Midbrain (tissue), 1 donor: ENCODE data around the gene KLHL20.
A peak's percentile ranks its signal among the peaks of the same experiment; 100 is the strongest.
"Not testable (repeated sequence)": the region's sequence is repeated elsewhere in the genome, so short reads cannot be mapped to it uniquely, and the experiment has no call there.

Experiments used
- DNase-seq: peaks from one replicate; lab custom pipeline; 2025; lab: John Stamatoyannopoulos, UW

KLHL20 gene, protein sequence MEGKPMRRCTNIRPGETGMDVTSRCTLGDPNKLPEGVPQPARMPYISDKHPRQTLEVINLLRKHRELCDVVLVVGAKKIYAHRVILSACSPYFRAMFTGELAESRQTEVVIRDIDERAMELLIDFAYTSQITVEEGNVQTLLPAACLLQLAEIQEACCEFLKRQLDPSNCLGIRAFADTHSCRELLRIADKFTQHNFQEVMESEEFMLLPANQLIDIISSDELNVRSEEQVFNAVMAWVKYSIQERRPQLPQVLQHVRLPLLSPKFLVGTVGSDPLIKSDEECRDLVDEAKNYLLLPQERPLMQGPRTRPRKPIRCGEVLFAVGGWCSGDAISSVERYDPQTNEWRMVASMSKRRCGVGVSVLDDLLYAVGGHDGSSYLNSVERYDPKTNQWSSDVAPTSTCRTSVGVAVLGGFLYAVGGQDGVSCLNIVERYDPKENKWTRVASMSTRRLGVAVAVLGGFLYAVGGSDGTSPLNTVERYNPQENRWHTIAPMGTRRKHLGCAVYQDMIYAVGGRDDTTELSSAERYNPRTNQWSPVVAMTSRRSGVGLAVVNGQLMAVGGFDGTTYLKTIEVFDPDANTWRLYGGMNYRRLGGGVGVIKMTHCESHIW

GRCh38 chr1:173714759-173715537 is at the start of gene KLHL20:
KLHL20 (plus strand) TSS chr1:173714981; CDS start chr1:173716044, 1,063 bp downstream.
- peak; percentile 89 for DNase-seq

DNA sequence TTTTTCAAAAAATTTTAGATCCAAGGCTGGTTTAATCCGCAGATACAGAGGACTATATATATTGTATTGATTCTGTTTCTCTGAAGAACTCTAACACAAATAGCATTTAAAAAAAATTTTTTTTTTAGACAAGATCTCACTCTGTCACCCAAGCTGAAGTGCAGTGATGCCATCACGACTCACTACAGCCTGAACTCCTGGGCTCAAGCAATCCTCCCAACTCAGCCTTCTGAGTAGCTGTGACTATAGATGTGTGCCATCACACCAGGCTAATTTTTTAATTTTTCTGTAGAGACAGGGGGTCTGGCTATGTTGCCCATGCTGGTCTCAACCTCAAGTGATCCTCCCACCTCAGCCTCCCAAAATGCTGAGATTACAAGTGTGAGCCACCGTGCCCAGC is 48.1 kb upstream of the KLHL20 start:
- no peak for DNase-seq

DNA sequence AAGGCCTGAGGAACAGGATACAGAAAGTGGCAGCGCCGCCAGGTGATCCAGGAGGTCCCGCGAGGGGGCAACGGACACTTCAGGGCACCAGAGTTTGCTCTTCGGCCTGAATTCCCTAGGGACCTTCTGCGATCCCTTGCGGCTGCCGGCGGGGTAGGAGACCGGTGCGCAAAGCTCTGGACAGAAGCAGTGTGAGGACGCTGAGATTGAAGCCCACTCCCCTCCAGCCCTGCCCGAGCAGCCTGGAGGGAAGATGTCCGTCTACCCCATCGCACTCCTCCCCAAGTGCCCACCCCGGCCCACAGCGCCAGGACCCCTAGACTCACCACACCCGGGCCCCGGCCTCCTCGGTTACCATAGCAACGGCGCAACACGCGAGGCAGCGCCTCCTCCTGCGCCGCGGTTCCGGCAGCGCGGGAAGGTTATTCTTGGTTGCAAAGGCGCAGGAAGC is 45.3 kb upstream of the KLHL20 start, which contains the start of gene ANKRD45:
TSS of gene ANKRD45 (minus strand) at position 361 of the 451 bp plus-strand sequence. CDS start 10,433 bp downstream, outside the sequence.
- DNase-seq, result peak; percentile 33

- not testable (repeated sequence) for DNase-seq
Observed at GRCh38 chr1:173674496-173674895, 40.3 kb upstream of the KLHL20 start.

GRCh38 chr1:173680152-173680551 is 34.6 kb upstream of the KLHL20 start:
- not testable (repeated sequence) for DNase-seq

DNA sequence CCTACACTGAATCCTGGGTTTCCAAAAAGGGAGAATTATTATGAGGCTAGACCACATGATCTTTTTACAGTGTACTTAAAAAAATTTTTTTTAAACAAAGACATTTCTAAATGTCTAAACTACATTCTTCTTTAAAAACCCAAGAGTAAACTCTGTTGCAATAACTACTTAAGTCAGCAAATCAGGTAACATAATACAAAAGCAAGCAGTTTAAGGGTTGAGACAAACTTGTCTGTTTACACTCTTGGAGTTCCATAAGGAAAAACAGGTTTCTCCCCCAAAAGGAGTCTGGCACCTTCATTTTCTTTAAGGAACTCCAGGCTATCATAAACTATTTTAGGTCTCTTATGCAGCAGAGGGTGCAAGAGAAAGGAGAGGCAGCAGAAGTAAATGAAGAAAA is 32.6 kb upstream of the KLHL20 start:
- DNase-seq, result no peak

GRCh38 chr1:173683838-173684237 is 30.9 kb upstream of the KLHL20 start:
- not testable (repeated sequence) for DNase-seq

DNA sequence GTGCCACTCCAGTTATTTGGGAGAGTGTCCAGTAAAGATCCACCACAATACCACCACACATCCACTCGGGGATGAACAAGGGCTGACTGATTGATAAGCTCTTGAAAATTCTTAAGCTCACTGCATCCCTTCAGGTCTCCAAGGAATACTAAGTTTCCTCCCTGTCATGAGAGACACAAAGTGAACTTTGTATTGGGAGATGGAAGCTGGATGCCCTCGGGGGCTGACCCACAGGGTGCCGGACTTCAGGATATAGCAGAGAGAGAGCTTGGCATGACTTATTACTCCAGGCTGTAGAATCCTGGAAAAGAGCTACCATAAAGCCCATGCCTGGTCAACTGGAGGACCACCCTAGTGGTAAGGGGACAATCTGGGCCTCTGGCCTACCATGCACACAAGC is 29.7 kb upstream of the KLHL20 start:
- not testable (repeated sequence) for DNase-seq

DNA sequence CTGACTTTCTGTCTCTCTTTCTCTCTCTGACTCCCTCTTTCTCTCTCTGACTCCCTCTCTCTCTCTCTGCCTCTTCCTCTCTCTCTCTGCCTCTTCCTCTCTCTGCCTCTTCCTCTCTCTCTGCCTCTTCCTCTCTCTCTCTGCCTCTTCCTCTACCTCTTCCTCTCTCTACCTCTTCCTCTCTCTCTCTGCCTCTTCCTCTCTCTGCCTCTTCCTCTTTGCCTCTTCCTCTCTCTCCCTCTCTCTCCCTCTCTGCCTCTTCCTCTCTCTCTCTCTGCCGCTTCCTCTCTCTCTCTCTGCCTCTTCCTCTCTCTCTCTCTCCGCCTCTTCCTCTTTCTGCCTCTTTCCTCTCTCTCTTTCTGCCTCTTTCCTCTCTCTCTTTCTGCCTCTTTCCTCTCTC is 26.5 kb upstream of the KLHL20 start:
- DNase-seq, result no peak

DNA sequence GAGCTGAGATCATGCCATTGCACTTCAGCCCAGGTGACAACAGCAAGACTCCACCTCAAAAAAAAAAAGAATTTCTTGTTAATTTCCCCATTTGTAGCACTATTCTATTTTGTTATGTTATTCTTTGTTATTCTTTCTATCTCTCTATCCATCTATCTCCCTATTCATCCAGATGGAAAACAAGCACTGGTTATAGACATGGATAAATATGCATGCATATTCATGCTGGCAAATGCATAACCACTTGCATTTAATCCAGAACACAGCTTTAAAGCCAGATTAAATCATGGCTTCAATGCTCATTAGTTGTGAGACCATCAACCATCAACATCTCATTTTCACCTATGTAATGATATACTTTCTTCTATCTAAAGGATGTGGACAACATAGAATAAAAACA is 21.5 kb upstream of the KLHL20 start:
- no peak for DNase-seq

DNA sequence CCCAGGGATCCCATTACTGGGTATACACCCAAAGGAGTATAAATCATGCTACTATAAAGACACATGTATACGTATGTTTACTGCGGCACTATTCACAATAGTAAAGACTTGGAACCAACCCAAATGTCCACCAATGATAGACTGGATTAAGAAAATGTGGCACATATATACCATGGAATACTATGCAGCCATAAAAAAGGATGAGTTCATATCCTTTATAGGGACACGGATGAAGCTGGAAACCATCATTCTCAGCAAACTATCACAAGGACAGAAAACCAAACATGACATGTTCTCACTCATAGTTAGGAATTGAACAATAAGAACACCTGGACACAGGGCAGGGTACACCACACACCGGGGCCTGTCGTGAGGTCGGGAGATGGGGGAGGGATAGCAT is 13.5 kb upstream of the KLHL20 start:
- not testable (repeated sequence) for DNase-seq

GRCh38 chr1:173702736-173703135 is 12.0 kb upstream of the KLHL20 start:
- DNase-seq, result no peak

DNA sequence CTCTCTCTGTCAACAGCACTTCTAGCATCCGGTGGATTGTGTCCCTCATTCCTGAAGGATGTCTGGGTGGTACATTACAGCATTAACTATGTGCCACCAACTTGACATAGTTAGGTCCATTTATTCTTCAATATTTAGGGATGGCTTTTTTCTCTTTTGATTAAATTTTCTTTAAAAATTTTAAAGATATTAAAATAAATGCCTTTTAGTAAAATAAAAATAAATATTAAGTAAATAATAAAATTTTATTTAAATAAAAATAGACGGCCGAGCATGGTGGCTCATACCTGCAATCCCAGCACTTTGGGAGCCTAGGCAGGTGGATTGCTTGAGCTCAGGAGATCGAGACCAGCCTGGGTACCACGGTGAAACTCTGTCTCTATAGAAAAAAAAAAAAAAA is 9.7 kb upstream of the KLHL20 start:
- DNase-seq, result no peak

DNA sequence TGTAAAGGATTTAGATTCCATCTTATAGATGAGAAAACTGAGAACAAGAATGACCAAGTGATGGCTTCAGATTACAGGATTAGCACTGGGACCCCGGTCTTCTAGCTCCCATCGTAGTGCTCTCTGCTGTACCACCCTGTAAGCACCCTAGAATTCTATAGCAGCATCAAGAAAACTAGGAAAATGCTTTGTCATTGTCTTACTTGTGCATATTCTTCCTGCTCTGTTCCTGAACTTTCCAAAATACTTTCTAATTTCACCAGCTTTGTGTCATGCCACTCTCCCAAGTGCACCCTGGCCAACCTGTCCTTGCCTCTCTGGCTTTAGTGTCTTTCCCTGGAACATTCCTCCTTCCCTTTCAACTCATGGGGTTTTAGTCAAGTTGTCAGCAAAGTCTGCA is 6.0 kb upstream of the KLHL20 start:
- DNase-seq, result no peak

DNA sequence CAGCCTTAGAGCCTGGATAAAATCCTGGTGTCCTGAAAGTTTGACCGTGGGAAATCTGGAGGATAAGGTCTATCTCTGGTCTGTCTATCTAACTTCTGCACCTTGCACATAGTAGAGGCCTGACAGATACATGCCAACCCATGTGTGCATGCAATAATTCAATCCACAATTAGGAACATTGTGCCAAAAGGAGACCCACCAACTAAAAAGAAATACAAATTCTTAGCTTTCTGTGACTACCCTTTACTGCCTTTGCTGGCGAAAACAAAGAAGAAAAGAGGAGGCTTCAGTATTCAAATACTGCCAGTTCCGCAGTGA is 381 bp upstream of the KLHL20 start:
- DNase-seq, result no peak

DNA sequence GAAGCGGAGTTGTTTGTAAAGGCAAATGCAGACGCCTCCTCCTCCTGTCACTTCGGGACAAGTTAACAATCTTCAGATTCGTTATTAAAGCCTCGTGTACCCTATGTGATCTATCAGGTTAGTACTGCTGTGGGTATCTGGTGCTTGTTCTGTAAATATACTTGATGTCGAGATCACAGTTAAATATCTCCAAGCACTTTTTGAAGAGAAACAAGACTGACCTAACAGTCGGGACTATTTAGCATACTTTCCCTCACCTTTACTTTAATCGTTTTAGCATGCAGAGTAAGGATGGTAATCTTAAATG is 710 bp downstream of the KLHL20 start:
- peak; percentile 22 for DNase-seq

DNA sequence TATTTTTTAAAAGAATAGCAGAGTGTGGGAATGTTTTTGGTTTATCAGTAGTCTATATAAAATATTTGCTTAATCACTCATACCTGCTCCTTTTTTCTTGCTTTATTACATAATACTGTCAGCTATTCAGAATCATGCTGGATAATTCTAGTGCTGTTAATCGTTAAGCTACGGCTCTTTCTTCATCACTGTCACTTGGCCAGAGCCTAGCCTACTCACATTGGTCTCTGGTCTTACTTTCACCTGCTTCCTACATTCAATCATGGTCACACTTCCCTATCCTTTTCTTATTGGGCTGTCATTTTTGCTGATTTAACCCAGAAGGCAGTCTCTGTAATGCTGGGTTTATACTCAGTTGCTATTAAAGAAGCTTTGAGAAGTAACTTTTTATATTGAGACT is 2.5 kb downstream of the KLHL20 start:
- DNase-seq, result no peak

DNA sequence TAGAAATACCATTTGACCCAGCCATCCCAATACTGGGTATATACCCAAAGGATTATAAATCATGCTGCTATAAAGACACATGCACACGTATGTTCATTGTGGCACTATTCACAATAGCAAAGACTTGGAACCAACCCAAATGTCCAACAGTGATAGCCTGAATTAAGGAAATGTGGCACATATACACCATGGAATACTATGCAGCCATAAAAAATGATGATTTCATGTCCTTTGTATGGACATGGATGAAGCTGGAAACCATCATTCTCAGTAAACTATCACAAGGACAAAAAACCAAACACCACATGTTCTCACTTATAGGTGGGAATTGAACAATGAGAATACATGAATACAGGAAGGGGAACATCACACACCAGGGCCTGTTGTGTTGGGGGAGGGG is 16.6 kb downstream of the KLHL20 start:
- DNase-seq, result not testable (repeated sequence)

DNA sequence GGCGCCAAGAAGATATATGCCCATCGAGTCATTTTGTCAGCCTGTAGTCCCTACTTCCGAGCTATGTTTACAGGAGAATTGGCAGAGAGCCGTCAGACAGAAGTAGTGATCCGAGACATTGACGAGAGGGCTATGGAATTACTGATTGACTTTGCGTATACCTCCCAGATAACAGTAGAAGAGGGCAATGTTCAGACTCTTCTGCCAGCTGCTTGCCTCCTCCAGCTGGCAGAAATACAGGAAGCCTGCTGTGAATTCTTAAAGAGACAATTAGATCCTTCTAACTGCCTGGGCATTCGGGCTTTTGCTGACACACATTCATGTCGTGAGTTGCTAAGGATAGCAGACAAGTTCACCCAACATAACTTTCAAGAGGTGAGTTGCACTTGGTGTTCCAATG is 19.1 kb downstream of the KLHL20 start:
- DNase-seq, result no peak

DNA sequence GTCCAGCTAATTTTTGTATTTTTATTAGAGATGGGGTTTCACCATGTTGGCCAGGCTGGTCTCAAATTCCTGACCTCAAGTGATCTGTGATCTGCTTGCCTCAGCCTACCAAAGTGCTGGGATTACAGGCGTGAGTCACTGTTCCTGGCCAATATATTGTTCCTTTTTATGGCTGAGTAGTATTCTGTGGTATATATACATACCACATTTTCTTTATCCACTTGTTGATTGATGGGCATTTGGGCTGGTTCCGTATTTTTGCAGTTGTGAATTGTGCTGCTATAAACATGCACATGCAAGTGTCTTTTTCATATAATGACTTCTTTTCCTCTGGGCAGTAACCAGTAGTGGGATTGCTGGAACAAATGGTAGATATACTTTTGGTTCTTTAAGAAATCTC is 21.3 kb downstream of the KLHL20 start:
- not testable (repeated sequence) for DNase-seq

DNA sequence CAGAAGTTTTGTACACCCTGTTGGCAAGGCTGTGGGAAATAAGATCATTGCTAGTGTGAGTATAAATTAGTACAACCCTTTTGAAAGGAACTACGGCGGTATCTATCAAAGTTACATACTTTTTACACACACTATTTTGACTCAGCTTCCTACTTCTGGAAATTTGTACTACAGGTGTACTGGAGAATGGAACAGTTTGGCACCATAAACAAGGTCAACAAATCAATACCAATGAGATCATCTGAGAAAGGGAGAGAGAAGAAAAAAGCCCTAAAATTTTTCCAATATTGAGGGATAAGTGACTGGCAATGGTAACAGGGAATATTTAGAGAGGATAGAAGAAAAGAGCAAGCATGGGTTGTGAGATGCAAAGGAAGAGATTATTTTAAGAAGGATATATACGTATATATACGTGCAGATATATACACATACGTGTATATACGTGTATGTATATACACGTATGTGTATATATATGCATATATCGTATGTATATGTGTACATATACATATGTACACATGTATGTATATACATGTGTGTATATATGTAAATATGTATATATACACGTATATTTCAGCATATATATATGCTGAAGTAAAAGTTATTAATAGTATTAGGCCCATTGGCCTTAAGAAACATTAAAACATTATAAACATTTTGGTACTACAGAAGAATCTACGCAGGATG is 27.6 kb downstream of the KLHL20 start:
- no peak for DNase-seq

DNA sequence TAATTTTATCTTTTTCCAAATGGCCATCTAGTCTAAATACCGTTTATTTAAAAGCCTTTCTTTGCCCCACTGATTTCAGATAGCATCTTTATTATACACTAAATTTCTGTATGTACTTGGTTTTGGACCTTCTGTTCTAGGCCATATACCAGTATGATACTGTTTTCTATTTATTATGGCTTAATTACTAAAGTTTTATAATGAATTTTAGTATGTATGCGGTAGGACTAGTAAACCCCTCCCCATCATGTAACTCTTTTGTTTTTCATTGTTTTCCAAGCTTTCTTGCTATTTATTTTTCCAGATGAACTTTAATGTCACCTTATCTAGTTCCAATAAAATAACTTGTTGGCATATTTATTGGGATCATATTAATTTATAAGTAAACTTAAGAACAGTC is 29.9 kb downstream of the KLHL20 start:
- DNase-seq, result no peak
